Measurements from ENCODE around the gene DOC2B.

DNA sequence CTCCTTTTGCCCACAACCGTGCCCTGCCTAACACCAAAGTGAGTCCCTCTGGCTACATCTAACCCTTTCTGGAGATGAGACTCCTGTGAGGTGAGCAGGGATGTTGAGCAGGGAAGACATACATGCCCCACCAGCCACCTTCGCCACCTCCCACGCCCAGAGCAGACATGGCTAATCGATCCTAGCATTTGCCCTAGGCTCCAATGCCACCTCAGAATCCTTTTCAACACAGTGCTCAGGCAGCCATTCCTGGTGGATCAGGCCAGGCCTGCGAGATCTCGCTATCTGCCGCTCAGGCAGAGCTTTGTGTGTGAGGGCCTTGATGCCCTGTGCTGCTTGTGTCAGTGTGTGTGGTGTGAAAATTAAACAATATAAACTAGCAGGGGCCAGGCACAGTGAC, 23.1 kb downstream of the DOC2B start:
- TF ChIP-seq, protein P1, sequence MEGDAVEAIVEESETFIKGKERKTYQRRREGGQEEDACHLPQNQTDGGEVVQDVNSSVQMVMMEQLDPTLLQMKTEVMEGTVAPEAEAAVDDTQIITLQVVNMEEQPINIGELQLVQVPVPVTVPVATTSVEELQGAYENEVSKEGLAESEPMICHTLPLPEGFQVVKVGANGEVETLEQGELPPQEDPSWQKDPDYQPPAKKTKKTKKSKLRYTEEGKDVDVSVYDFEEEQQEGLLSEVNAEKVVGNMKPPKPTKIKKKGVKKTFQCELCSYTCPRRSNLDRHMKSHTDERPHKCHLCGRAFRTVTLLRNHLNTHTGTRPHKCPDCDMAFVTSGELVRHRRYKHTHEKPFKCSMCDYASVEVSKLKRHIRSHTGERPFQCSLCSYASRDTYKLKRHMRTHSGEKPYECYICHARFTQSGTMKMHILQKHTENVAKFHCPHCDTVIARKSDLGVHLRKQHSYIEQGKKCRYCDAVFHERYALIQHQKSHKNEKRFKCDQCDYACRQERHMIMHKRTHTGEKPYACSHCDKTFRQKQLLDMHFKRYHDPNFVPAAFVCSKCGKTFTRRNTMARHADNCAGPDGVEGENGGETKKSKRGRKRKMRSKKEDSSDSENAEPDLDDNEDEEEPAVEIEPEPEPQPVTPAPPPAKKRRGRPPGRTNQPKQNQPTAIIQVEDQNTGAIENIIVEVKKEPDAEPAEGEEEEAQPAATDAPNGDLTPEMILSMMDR (IDR thresholded peaks at IDR 0.05 in 2 of 3, conservative IDR thresholded peaks at IDR 0.05 in 1 of 3; ENCODE audit: insufficient read depth in 2 of 3, low read depth in 1 of 3, low read length in 3 of 3), result no peak
- TF ChIP-seq, protein P2, sequence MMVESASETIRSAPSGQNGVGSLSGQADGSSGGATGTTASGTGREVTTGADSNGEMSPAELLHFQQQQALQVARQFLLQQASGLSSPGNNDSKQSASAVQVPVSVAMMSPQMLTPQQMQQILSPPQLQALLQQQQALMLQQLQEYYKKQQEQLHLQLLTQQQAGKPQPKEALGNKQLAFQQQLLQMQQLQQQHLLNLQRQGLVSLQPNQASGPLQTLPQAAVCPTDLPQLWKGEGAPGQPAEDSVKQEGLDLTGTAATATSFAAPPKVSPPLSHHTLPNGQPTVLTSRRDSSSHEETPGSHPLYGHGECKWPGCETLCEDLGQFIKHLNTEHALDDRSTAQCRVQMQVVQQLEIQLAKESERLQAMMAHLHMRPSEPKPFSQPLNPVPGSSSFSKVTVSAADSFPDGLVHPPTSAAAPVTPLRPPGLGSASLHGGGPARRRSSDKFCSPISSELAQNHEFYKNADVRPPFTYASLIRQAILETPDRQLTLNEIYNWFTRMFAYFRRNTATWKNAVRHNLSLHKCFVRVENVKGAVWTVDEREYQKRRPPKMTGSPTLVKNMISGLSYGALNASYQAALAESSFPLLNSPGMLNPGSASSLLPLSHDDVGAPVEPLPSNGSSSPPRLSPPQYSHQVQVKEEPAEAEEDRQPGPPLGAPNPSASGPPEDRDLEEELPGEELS (CRISPR knock-in tag; IDR thresholded peaks at IDR 0.05; ENCODE audit: borderline replicate concordance), result no peak
- no peak for TF ChIP-seq MAFK (IDR thresholded peaks at IDR 0.05; ENCODE audit: low read length)
- no peak for TF ChIP-seq PHF20 (IDR thresholded peaks at IDR 0.05; ENCODE audit: partially characterized antibody)
- no peak for TF ChIP-seq ZNF79 (CRISPR knock-in tag; IDR thresholded peaks at IDR 0.05; ENCODE audit: low read depth)
- TF ChIP-seq ZNF232 (CRISPR knock-in tag; IDR thresholded peaks at IDR 0.05), result no peak
- TF ChIP-seq, protein P3, sequence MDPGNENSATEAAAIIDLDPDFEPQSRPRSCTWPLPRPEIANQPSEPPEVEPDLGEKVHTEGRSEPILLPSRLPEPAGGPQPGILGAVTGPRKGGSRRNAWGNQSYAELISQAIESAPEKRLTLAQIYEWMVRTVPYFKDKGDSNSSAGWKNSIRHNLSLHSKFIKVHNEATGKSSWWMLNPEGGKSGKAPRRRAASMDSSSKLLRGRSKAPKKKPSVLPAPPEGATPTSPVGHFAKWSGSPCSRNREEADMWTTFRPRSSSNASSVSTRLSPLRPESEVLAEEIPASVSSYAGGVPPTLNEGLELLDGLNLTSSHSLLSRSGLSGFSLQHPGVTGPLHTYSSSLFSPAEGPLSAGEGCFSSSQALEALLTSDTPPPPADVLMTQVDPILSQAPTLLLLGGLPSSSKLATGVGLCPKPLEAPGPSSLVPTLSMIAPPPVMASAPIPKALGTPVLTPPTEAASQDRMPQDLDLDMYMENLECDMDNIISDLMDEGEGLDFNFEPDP (CRISPR knock-in tag; IDR thresholded peaks at IDR 0.05), result no peak
- no peak for TF ChIP-seq SAP30 (IDR thresholded peaks at IDR 0.05; ENCODE audit: borderline replicate concordance, insufficient read depth, low read depth, low read length, poor library complexity, severe bottlenecking)
- no peak for TF ChIP-seq SIN3A (IDR thresholded peaks at IDR 0.05; ENCODE audit: borderline replicate concordance in 2 of 2, control insufficient read depth in 1 of 2, low read depth in 2 of 2, low read length in 2 of 2)
- no peak for TF ChIP-seq ZNF583 (CRISPR knock-in tag; IDR thresholded peaks at IDR 0.05)
- no peak for TF ChIP-seq PHF21A (IDR thresholded peaks at IDR 0.05; ENCODE audit: borderline replicate concordance, low read depth)
- TF ChIP-seq CAMTA2 (CRISPR knock-in tag; conservative IDR thresholded peaks at IDR 0.05), result no peak
